B cell (primary cell): ENCODE results near the gene ESRRA.

Experiments used
- EZH2 ChIP-seq: IDR thresholded peaks from 2 replicates; pipeline ENCODE4 v1.6.1; 2012; ENCODE audit warnings: borderline replicate concordance, low read depth, mild to moderate bottlenecking, moderate library complexity, low read length; ENCODE audit not compliant: insufficient read depth, poor library complexity, severe bottlenecking
- TF ChIP-seq, protein P1 (sequence below): fragments of 200-600 bp; IDR thresholded peaks from one replicate; pipeline ENCODE4 v1.8.0; 2022; ENCODE audit warnings: antibody characterized with exemption, mild to moderate bottlenecking

DNA sequence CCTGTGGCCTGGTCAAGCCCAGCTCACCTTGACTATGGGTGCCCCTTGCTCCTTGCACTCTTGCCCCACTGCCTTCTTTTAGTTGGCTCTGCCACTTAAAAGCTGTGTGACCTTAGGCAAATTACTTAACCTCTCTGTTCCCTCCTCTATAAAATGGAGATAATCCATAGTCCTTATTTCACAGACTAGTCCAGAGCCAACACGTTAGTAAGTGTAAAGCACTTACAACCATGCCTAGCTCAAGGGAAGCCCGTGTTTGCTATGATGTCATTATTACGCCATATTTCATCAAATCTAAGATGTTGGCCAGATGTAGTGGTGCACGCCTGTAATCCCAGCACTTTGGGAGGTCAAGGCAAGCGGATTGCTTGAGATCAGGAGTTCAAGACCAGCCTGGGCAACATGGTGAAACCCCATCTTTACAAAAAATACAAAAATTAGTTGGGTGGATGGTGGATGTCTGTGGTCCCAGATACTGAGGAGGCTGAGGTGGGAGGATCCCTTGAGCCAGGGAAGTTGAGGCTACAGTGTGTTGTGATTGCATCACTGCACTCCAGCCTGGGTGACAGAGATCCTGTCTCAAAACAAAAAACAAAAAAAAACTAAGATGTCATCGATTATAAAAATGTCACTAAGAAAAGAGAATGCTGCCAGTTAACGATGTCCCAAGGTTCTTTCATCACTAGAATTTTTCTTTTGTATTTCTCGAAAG, 32.4 kb downstream of the ESRRA start:
- TF ChIP-seq, protein P1, sequence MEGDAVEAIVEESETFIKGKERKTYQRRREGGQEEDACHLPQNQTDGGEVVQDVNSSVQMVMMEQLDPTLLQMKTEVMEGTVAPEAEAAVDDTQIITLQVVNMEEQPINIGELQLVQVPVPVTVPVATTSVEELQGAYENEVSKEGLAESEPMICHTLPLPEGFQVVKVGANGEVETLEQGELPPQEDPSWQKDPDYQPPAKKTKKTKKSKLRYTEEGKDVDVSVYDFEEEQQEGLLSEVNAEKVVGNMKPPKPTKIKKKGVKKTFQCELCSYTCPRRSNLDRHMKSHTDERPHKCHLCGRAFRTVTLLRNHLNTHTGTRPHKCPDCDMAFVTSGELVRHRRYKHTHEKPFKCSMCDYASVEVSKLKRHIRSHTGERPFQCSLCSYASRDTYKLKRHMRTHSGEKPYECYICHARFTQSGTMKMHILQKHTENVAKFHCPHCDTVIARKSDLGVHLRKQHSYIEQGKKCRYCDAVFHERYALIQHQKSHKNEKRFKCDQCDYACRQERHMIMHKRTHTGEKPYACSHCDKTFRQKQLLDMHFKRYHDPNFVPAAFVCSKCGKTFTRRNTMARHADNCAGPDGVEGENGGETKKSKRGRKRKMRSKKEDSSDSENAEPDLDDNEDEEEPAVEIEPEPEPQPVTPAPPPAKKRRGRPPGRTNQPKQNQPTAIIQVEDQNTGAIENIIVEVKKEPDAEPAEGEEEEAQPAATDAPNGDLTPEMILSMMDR, result no peak
- no peak for TF ChIP-seq EZH2
